ENCODE results near the gene S100P.

GRCh38 chr4:6697131-6697530 is 3.5 kb downstream of the S100P start:
- TF ChIP-seq CTCF (conservative IDR thresholded peaks at IDR 0.05; ENCODE audit: low read length) (no peak), EZH2phosphoT487 (IDR thresholded peaks at IDR 0.05; ENCODE audit: borderline replicate concordance, low read depth, low read length) (no peak)

Data from OCI-LY7 (cell line).